ENCODE measurements around the gene M1AP.

The M1AP gene

DNA sequence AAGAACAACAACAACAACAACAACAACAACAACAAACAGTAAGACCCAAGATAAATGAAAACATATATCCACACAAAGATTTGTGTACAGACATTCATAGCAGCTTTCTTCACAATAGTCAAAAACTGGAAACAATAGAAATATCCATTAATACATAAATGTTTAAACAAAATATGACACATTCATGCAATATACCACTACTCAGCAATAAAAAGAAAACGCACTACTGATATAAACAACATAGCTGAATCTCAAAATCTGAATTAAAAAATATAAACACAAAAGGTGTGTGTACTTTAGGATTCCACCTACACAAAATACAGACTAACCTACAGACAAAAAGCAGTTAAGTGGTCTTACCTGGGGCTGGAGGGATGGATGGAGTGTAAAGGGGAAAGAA is 51.5 kb downstream of the M1AP start:
- no peak for DNase-seq (ENCODE audit: extremely low read depth, low read depth)
- TF ChIP-seq, protein P1, sequence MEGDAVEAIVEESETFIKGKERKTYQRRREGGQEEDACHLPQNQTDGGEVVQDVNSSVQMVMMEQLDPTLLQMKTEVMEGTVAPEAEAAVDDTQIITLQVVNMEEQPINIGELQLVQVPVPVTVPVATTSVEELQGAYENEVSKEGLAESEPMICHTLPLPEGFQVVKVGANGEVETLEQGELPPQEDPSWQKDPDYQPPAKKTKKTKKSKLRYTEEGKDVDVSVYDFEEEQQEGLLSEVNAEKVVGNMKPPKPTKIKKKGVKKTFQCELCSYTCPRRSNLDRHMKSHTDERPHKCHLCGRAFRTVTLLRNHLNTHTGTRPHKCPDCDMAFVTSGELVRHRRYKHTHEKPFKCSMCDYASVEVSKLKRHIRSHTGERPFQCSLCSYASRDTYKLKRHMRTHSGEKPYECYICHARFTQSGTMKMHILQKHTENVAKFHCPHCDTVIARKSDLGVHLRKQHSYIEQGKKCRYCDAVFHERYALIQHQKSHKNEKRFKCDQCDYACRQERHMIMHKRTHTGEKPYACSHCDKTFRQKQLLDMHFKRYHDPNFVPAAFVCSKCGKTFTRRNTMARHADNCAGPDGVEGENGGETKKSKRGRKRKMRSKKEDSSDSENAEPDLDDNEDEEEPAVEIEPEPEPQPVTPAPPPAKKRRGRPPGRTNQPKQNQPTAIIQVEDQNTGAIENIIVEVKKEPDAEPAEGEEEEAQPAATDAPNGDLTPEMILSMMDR (IDR thresholded peaks at IDR 0.05; ENCODE audit: low read depth, low read length), result no peak

DNA sequence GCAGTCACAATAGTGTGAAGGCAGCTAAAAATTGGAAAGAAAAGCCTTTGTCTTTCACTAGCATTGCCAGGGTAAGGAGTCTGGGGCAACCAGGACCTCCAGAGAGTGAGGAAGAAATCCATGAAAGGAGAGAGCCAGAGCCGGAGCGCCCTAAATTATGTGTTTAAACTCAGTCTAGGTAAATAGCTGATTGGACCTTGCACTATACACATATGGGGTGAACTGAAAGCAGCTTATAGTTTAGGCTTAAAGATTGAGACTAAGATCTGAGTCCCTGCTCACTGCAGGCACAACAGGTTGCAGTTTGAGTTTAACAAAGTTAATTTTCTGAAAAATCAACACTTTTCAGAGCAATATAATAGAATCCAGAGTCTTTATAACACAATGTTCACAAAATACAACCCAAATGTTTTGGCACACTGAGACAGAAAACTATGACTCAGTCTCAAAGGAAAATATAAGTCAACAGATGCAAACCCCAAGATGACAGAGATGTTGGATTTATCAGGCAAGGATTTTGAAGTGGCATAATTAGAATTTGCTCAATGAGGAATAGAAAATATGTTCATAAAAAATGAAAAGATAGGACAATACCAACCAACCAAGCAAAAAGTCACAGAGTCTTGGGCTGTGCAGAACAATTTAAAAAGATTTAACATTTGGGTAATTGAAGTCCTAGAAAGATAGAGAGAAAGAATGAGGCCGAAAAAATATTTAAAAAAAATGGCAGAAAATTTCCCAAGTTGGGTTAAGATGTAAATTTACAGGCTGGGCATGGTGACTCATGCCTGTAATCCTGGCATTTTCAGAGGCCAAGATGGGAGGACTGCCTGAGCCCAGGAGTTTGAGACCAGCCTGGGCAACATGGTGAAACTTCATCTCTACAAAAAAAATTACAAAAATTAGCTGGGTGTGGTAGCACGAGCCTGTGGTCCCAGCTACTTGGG is 54.0 kb downstream of the M1AP start:
- TF ChIP-seq, protein P1 (IDR thresholded peaks at IDR 0.05; ENCODE audit: low read depth, low read length), result no peak
- DNase-seq (ENCODE audit: extremely low read depth, low read depth), result no peak

DNA sequence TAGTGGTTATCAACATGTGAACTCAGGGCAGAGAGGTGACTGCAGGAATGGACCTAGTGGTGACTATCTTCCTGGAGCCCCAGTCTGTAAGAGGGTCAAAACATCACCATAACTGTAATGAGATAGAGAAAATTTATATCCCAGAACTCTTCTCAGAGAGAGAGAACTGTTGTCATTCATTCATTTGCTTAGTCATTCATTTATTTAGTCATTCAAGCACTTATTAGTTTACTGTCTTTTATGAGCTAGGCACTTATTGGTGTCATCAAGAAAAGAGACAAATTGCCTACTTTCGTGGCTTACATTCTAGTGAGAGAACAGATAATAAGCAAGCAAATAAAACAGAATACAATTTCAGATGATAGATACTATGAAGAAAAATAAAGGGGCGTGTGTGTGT is 59.5 kb downstream of the M1AP start:
- no peak for DNase-seq (ENCODE audit: extremely low read depth, low read depth)
- TF ChIP-seq, protein P1 (IDR thresholded peaks at IDR 0.05; ENCODE audit: low read depth, low read length), result no peak

DNA sequence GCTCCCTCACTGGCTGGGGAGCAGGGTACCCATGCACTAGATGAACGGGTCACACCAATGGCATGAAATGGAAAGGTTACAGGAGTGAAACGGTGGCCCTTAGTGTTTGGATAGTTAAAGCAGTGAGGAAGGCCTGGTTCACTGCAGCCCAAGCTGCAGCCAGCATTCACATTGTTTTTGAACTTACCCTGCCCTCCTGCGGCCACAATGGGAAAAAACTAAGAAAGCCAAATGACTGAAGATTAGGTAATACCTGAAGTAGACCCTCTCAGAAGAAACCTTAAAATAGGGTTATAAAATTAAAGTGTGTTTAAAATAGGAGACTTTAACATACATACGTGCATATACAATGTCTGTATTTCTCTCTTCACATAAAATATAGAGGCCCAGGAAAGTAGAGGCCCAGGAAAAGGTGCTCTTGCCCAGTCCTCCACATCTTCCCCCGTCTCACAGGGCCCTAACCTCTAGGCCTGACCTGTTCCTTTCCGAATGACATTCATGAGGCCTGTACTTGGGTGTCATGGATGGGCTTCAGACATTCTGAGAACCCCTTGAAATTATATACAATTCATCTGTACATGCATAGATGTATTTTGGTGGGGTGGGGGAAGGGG is 60.4 kb downstream of the M1AP start:
- DNase-seq (ENCODE audit: extremely low read depth, low read depth), result no peak
- TF ChIP-seq, protein P1 (IDR thresholded peaks at IDR 0.05; ENCODE audit: low read depth, low read length), result peak; percentile 70

DNA sequence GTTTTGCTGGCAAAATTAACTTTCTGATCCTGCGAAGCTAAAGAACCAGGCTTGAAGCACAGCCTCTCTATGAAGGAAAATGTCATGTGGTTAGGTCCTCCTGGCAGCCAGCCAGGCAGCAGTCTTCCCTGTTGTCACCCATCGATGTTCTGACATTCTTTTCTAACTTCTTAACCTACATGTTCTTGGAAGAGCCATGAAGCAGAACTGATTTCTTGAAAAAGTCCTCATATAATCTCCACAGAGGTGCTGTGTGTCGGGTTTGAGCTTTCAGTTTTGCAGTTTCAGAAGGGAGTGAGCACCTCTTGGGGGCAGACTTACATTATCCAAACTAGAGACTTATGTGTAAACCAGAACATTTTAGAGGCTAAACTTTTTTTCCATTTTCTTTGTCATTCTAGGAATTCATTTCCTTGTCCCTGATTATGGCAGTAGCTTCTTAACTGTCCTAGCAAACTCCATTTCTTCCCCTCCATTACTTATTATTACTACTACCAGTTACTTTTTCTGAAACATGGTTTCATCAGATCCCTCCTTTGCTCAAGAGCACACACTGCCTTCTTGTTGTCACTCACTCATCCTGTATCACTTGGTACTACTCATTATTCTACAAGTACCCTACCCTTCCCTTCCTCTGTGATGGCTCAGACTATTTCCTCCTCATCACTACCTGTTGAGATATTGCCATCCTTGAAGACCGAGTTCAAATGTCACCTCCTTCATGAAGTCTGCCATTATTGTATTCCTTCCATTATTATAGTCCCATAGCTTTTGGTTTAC is 62.5 kb downstream of the M1AP start:
- no peak for DNase-seq (ENCODE audit: extremely low read depth, low read depth)
- TF ChIP-seq, protein P1 (IDR thresholded peaks at IDR 0.05; ENCODE audit: low read depth, low read length), result peak; percentile 15; the same call in 1 of the 2 replicates

DNA sequence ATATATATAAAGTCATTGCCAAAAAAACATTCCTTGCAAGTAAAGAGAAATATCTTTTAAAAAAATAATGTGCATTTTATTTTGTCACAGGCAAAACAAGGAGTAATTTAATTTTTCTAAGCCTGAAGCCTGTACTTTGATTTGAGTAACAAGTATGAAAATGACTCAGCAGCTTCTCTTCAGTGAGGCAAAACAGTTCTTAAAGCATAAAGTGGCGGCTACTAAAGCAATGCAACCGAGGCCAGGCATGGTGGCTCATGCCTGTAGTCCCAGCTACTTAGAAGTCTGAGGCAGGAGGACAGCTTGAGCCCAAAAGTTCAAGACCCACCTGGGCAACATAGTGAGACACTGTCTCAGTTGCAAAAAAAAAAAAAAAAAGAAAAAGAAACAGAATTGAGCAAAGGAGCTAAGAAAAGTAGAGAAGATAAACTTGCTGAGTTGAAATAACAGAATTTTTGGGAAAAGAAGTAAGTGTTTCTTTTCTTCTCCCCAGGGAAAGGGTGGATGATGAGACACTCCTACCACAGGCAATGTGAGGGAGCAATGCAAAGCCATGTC is 64.0 kb downstream of the M1AP start:
- TF ChIP-seq, protein P1 (IDR thresholded peaks at IDR 0.05; ENCODE audit: low read depth, low read length), result no peak
- DNase-seq (ENCODE audit: extremely low read depth, low read depth), result no peak

All from AG09319 (cell line).